Astrocyte of the spinal cord (primary cell): ENCODE measurements around the gene NHS.
A peak's percentile ranks its signal among the peaks of the same experiment; 100 is the strongest.

Source experiments
- DNase-seq: peaks from one replicate; pipeline ENCODE4 v3.0.0; 2011; ENCODE audit warnings: low read depth, low spot score
- H3K4me3 ChIP-seq: 2 replicates; pipeline ENCODE4 v1.5.1; 2011; ENCODE audit warnings: low read depth, mild to moderate bottlenecking, low read length, moderate library complexity
- CTCF ChIP-seq: IDR thresholded peaks from 2 replicates; pipeline ENCODE4 v1.5.1; 2012; ENCODE audit warnings: low read depth, mild to moderate bottlenecking, low read length, inconsistent platforms
- in situ Hi-C: cut with HindIII; loops from 2 replicates; pipeline ENCODE4 v1.10.0; 2017; ENCODE audit warnings: low sequenced_read_pairs

NHS gene

GRCh38 chrX:17410651-17411050 lies 35.7 kb downstream of the NHS start:
- no peak overlapping the region for H3K4me3 ChIP-seq
- no peak for TF ChIP-seq CTCF
- no peak for DNase-seq
- in situ Hi-C loops: no loop called here

GRCh38 chrX:17411205-17411604 lies 36.2 kb downstream of the NHS start:
- DNase-seq: no peak
- in situ Hi-C loops: no loop called here
- TF ChIP-seq CTCF: no peak
- H3K4me3 ChIP-seq: no peak overlapping the region

GRCh38 chrX:17412692-17413091 lies 37.7 kb downstream of the NHS start:
- in situ Hi-C loops: no loop called here
- H3K4me3 ChIP-seq: no peak overlapping the region
- peak; percentile 76 for DNase-seq
- TF ChIP-seq CTCF: no peak

- no peak for TF ChIP-seq CTCF
- no peak overlapping the region for H3K4me3 ChIP-seq
- in situ Hi-C loops: no loop called here
- peak; percentile 83 for DNase-seq
Observed at GRCh38 chrX:17413228-17413627, 38.2 kb downstream of the NHS start.

- in situ Hi-C loops: no loop called here
- H3K4me3 ChIP-seq: no peak overlapping the region
- no peak for DNase-seq
- no peak for TF ChIP-seq CTCF
Observed at GRCh38 chrX:17414027-17414658, 39.1 kb downstream of the NHS start.

GRCh38 chrX:17414839-17415238 lies 39.8 kb downstream of the NHS start:
- no peak for DNase-seq
- in situ Hi-C loops: no loop called here

More at GRCh38 chrX:17414839-17415238, 39.8 kb downstream of the NHS start:
- no peak for TF ChIP-seq CTCF
- no peak overlapping the region for H3K4me3 ChIP-seq
